ENCODE data around the gene USP10. TPM values are rescaled to one million over a fixed set of nuclear protein-coding genes. Genes with fewer than 3 reads are reported as not detected.
"Not testable (repeated sequence)": the region's sequence is repeated elsewhere in the genome, so short reads cannot be mapped to it uniquely, and the experiment has no call there.

The USP10 gene
- total RNA-seq, 1 donor from 2014 or later = 100 TPM

GRCh38 chr16:84684592-84684965, 15.2 kb upstream of the USP10 start:
- Mint-ChIP-seq H3K27ac (ENCODE audit: unreplicated experiment) (no peak overlapping the region), H3K4me1 (ENCODE audit: low read depth, unreplicated experiment) (peaks cover 14% of the 10 kb centered on the region), H3K4me3 (ENCODE audit: unreplicated experiment) (no peak overlapping the region), H3K27me3 (ENCODE audit: unreplicated experiment) (no peaks in the 10 kb centered on the region), H3K36me3 (ENCODE audit: unreplicated experiment) (peaks cover 5% of the 10 kb centered on the region), H3K9me3 (ENCODE audit: unreplicated experiment) (peaks cover 4% of the 10 kb centered on the region)
- TF ChIP-seq CTCF (IDR thresholded peaks at IDR 0.05; ENCODE audit: partially characterized antibody, unreplicated experiment) = no peak
- no peak for DNase-seq

GRCh38 chr16:84685210-84685609, 14.6 kb upstream of the USP10 start:
- TF ChIP-seq CTCF (IDR thresholded peaks at IDR 0.05; ENCODE audit: partially characterized antibody, unreplicated experiment) = no peak
- no peak for DNase-seq
- H3K4me3 Mint-ChIP-seq (ENCODE audit: unreplicated experiment) = no peak overlapping the region
- H3K27me3 Mint-ChIP-seq (ENCODE audit: unreplicated experiment) = no peaks in the 10 kb centered on the region
- peaks cover 2% of the 10 kb centered on the region for H3K9me3 Mint-ChIP-seq (ENCODE audit: unreplicated experiment)
- no peak overlapping the region for H3K27ac Mint-ChIP-seq (ENCODE audit: unreplicated experiment)
- H3K36me3 Mint-ChIP-seq (ENCODE audit: unreplicated experiment) = peaks cover 5% of the 10 kb centered on the region
- peaks cover 14% of the 10 kb centered on the region for H3K4me1 Mint-ChIP-seq (ENCODE audit: low read depth, unreplicated experiment)

GRCh38 chr16:84686707-84687298, 13.0 kb upstream of the USP10 start:
- Mint-ChIP-seq H3K4me3 (ENCODE audit: unreplicated experiment) (no peak overlapping the region), H3K27ac (ENCODE audit: unreplicated experiment) (no peak overlapping the region), H3K36me3 (ENCODE audit: unreplicated experiment) (peaks cover 5% of the 10 kb centered on the region), H3K27me3 (ENCODE audit: unreplicated experiment) (no peaks in the 10 kb centered on the region), H3K4me1 (ENCODE audit: low read depth, unreplicated experiment) (peaks cover 14% of the 10 kb centered on the region), H3K9me3 (ENCODE audit: unreplicated experiment) (peaks cover 2% of the 10 kb centered on the region)
- no peak for DNase-seq
- TF ChIP-seq CTCF (IDR thresholded peaks at IDR 0.05; ENCODE audit: partially characterized antibody, unreplicated experiment) = no peak

- Mint-ChIP-seq H3K27me3 (ENCODE audit: unreplicated experiment) (no peaks in the 10 kb centered on the region), H3K27ac (ENCODE audit: unreplicated experiment) (peak overlapping the region; percentile 62), H3K4me1 (ENCODE audit: low read depth, unreplicated experiment) (peaks cover 14% of the 10 kb centered on the region), H3K36me3 (ENCODE audit: unreplicated experiment) (peaks cover 5% of the 10 kb centered on the region), H3K4me3 (ENCODE audit: unreplicated experiment) (no peak overlapping the region), H3K9me3 (ENCODE audit: unreplicated experiment) (no peaks in the 10 kb centered on the region)
- TF ChIP-seq CTCF (IDR thresholded peaks at IDR 0.05; ENCODE audit: partially characterized antibody, unreplicated experiment) = no peak
- no peak for DNase-seq
Measured at GRCh38 chr16:84687715-84688114, 12.1 kb upstream of the USP10 start.

- H3K9me3 Mint-ChIP-seq (ENCODE audit: unreplicated experiment); H3K36me3 Mint-ChIP-seq (ENCODE audit: unreplicated experiment); H3K27ac Mint-ChIP-seq (ENCODE audit: unreplicated experiment); H3K27me3 Mint-ChIP-seq (ENCODE audit: unreplicated experiment); H3K4me3 Mint-ChIP-seq (ENCODE audit: unreplicated experiment); H3K4me1 Mint-ChIP-seq (ENCODE audit: low read depth, unreplicated experiment); DNase-seq: not testable (repeated sequence)
Measured at GRCh38 chr16:84688163-84688562, 11.6 kb upstream of the USP10 start.

All from glutamatergic neuron (in vitro differentiated cells).